Measurements from ENCODE around the gene RYR3.

RYR3 gene

GRCh38 chr15:33621141-33621540 is 310.4 kb downstream of the RYR3 start:
- Histone ChIP-seq H3K27ac (no peak overlapping the region), H3K4me3 (no peak overlapping the region)

- H3K27ac ChIP-seq: no peak overlapping the region
These were observed 312.2 kb downstream of the RYR3 start for GRCh38 chr15:33623010-33623409.

GRCh38 chr15:33624439-33624838 is 313.7 kb downstream of the RYR3 start:
- Histone ChIP-seq H3K4me3 (no peak overlapping the region), H3K27ac (no peak overlapping the region)

More at GRCh38 chr15:33623010-33623409, 312.2 kb downstream of the RYR3 start:
- H3K4me3 ChIP-seq: no peak overlapping the region

DNA sequence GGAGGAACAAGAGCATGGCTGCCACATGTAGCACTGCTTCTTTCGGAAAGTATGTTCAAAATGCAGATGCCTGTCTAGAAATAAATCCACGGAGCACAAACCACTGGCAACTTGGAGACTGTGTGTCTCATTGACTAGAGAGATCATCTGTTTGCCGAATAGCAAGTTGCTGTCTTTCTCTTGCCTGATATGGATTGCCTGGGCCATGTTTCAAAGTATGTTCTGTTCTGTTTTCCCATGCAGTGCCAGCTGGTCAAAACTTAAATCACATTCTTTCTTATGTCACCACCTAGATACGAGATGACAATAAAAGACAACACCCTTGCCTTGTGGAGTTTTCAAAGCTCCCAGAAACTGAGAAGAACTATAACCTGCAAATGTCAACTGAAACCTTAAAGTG is 318.9 kb downstream of the RYR3 start:
- Histone ChIP-seq H3K27ac (no peak overlapping the region), H3K4me3 (no peak overlapping the region)

- no peak overlapping the region for H3K4me3 ChIP-seq
- H3K27ac ChIP-seq: no peak overlapping the region
These were observed 325.5 kb downstream of the RYR3 start for GRCh38 chr15:33636234-33636633.

GRCh38 chr15:33636958-33637357 is 326.2 kb downstream of the RYR3 start:
- Histone ChIP-seq H3K4me3 (no peak overlapping the region), H3K27ac (no peak overlapping the region)

DNA sequence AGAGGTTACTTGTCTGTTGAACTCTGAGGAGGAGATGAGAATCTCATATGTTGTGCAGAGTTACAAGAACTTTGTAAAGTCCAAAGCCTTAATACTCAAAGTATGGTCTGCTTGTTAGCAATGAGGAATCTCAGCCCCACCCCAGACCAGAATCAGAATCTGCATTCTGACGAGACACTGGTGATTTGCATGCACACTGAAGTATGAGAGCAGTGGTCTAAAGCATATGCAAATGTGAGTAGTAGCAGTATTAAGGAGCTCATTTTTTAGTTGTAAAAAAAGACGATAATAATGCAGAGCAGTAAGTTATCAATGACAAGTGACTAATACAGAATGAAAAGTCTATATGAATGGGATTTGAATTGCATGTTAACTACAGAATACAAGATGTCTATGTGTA is 327.7 kb downstream of the RYR3 start:
- no peak overlapping the region for H3K27ac ChIP-seq
- H3K4me3 ChIP-seq: no peak overlapping the region

DNA sequence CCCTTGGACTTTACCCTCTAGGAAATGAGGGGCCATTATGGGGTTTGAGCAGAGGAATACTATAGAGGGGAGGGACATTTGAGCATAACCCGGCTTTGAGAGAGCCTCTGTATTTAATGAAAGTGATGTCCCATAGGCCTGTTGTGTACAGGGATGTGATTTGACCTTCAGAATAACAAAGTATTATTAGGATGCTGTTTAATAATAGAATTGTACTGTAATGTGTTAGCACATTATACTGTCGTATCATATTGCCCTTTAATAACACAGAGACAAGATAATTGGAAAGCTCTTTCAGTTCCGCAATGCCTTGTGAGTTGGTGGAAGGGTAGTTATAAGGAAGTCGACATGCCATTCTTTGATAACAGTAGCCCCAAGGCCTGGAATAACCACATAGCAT is 328.3 kb downstream of the RYR3 start:
- Histone ChIP-seq H3K27ac (no peak overlapping the region), H3K4me3 (no peak overlapping the region)

- H3K4me3 ChIP-seq: no peak overlapping the region
- no peak overlapping the region for H3K27ac ChIP-seq
These were observed 328.7 kb downstream of the RYR3 start for GRCh38 chr15:33639456-33639855.

- H3K27ac ChIP-seq: no peak overlapping the region
- H3K4me3 ChIP-seq: no peak overlapping the region
These were observed 329.2 kb downstream of the RYR3 start for GRCh38 chr15:33639978-33640377.

GRCh38 chr15:33641069-33641468 is 330.3 kb downstream of the RYR3 start:
- Histone ChIP-seq H3K27ac (no peak overlapping the region), H3K4me3 (no peak overlapping the region)

GRCh38 chr15:33644304-33644703 is 333.5 kb downstream of the RYR3 start:
- H3K4me3 ChIP-seq: no peak overlapping the region
- no peak overlapping the region for H3K27ac ChIP-seq

GRCh38 chr15:33646744-33647143 is 336.0 kb downstream of the RYR3 start:
- Histone ChIP-seq H3K27ac (no peak overlapping the region), H3K4me3 (no peak overlapping the region)

- no peak overlapping the region for H3K27ac ChIP-seq
- no peak overlapping the region for H3K4me3 ChIP-seq
These were observed 338.6 kb downstream of the RYR3 start for GRCh38 chr15:33649217-33649933.

DNA sequence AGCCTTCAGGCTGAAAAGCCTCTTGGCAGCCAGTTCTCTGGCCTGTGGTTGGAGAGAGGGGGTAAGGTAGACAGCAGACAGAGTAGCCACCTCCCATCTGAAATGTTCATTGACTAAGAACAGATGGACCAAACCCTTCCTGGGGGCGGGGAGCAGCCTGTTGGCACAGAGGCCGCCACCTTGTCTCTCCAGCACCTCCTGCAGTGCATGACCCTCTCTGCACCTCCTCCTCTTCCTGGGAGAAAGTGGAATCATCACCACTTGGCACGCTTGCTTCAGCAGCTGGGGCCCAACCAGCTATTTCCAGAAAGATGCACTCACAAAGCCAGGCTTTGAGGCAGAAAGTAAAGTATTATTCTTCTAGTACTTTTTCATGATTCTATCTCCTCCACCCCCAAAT is 344.1 kb downstream of the RYR3 start:
- Histone ChIP-seq H3K27ac (no peak overlapping the region), H3K4me3 (no peak overlapping the region)

- H3K4me3 ChIP-seq: no peak overlapping the region
- no peak overlapping the region for H3K27ac ChIP-seq
These were observed 344.7 kb downstream of the RYR3 start for GRCh38 chr15:33655488-33655887.

GRCh38 chr15:33656168-33656567 is 345.4 kb downstream of the RYR3 start:
- H3K27ac ChIP-seq: no peak overlapping the region
- H3K4me3 ChIP-seq: no peak overlapping the region

GRCh38 chr15:33660151-33660550 is 349.4 kb downstream of the RYR3 start:
- no peak overlapping the region for H3K4me3 ChIP-seq
- H3K27ac ChIP-seq: no peak overlapping the region

GRCh38 chr15:33662014-33662413 is 351.2 kb downstream of the RYR3 start:
- no peak overlapping the region for H3K27ac ChIP-seq

GRCh38 chr15:33664947-33665346 is 354.2 kb downstream of the RYR3 start:
- no peak overlapping the region for H3K27ac ChIP-seq
- no peak overlapping the region for H3K4me3 ChIP-seq

More at GRCh38 chr15:33662014-33662413, 351.2 kb downstream of the RYR3 start:
- H3K4me3 ChIP-seq: no peak overlapping the region

GRCh38 chr15:33670567-33670966 is 359.8 kb downstream of the RYR3 start:
- Histone ChIP-seq H3K4me3 (no peak overlapping the region), H3K27ac (no peak overlapping the region)

DNA sequence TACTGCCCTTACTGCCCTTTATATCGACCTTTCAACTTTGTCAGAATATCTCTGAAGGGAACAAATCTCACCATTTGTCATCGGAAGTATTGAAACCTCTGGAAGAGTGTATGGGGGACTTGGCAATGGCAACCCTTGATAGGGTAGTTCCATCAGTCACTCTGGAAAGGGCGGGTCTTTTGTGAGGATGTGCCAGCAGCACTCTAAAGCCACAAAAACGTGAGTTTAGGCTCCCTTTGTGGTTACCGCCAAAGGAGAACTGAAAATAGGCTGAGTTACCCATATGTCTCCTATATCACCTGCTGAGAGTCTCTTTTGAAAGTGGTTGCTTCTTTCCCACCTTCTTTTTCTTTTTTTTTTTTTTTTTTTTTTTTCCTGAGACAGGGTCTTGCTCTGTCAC is 360.7 kb downstream of the RYR3 start:
- Histone ChIP-seq H3K4me3 (no peak overlapping the region), H3K27ac (no peak overlapping the region)
